PFSK-1 (cell line): ENCODE data around the gene MGLL.

Experiments
- POLR2AphosphoS5 ChIP-seq: IDR thresholded peaks from 2 replicates; pipeline ENCODE4 v1.6.1; 2012; ENCODE audit warnings: low read depth, mild to moderate bottlenecking, control low read depth, low read length, moderate library complexity
- REST ChIP-seq, 2 experiments: IDR thresholded peaks; 2 replicates each; pipeline versions ENCODE4 v1.6.1 to v1.8.0; 2011 to 2012; ENCODE audit warnings: low read depth in 2 of 2, low read length in 2 of 2, control low read depth in 1 of 2, inconsistent platforms in 1 of 2, mild to moderate bottlenecking in 1 of 2, moderate library complexity in 1 of 2; ENCODE audit not compliant: insufficient read depth in 1 of 2
- TAF1 ChIP-seq: IDR thresholded peaks from 2 replicates; pipeline ENCODE4 v1.6.1; 2012; ENCODE audit warnings: low read length, control low read depth, borderline replicate concordance; ENCODE audit not compliant: insufficient read depth

- TF ChIP-seq TAF1 (no peak), POLR2AphosphoS5 (no peak), REST (IDR thresholded peaks at IDR 0.05; ENCODE audit: insufficient read depth in 1 of 2, low read depth in 2 of 2, low read length in 2 of 2) (no peak)
These were observed 27.1 kb upstream of the MGLL start for GRCh38 chr3:127849368-127849767.
